Measurements from ENCODE around the gene POU6F2.

DNA sequence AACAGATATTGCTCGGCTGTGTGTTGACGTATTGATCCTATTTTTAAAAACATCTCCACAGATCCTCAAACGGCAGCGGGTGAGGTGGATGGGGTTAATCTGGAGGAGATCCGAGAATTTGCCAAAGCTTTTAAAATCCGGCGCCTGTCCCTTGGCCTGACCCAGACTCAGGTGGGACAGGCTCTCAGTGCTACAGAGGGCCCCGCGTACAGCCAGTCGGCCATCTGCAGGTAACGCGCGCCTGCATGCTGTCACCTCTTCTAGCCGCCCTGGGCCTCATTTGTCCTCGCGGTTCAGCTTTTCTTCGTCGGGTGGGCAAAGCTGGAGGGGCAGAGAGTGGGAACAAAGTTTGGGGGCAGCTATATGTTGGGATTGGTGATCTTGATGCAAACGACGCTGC, 482.8 kb downstream of the POU6F2 start:
- TF ChIP-seq, protein P1, sequence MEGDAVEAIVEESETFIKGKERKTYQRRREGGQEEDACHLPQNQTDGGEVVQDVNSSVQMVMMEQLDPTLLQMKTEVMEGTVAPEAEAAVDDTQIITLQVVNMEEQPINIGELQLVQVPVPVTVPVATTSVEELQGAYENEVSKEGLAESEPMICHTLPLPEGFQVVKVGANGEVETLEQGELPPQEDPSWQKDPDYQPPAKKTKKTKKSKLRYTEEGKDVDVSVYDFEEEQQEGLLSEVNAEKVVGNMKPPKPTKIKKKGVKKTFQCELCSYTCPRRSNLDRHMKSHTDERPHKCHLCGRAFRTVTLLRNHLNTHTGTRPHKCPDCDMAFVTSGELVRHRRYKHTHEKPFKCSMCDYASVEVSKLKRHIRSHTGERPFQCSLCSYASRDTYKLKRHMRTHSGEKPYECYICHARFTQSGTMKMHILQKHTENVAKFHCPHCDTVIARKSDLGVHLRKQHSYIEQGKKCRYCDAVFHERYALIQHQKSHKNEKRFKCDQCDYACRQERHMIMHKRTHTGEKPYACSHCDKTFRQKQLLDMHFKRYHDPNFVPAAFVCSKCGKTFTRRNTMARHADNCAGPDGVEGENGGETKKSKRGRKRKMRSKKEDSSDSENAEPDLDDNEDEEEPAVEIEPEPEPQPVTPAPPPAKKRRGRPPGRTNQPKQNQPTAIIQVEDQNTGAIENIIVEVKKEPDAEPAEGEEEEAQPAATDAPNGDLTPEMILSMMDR (IDR thresholded peaks at IDR 0.05): no peak
- TF ChIP-seq POLR2A (IDR thresholded peaks at IDR 0.05): no peak

All from right lobe of liver (tissue), 4 donors.